Colon (tissue), 2 donors: Measurements from ENCODE around the gene LTBP2.

Experiments
- FAIRE-seq: peaks from 2 replicates; lab custom pipeline; 2012; peaks lifted over from hg19 to GRCh38; lab: Jason Lieb, UNC
- donor health status: control.
- donor health status: control.

The LTBP2 gene

DNA sequence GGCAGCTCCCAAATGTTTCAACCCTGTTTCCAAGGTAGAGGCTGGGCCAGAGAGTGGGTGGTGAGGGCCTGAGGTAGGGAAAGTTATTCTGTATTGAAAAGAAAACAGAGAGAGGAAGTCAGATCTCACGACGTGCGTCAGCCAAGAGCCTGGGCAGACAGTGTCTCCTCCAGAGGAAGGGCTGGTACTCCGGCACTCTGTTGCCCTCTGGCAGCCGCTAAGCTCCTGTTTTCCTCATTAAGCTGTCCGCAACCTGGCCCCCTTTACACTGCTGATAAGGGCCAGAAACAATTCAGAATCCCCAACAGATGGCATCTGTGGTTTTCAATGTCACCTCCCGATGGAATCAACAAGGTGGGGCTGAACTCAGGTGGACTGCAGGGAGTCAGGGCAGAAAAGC, 26.0 kb upstream of the LTBP2 start:
- no peak for FAIRE-seq

DNA sequence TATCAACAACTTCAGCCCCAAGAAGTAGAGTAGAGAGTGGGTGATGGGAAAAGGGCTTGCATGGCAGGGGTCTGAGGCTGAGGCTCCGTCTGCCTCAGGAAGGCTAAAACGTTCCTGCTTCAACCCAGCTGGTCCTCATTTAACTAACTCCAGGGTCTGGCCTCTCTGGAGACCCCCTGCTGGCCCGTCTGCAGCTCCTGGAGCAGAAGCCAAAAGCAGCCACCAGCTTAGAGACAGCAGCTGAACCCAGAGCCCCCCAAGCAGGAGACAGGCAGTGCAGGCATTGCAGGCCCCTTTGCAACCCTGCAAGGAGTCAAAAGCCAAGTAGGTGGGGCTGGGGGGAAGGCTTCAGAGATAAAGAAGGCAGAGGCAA, 25.1 kb upstream of the LTBP2 start:
- FAIRE-seq, result no peak

DNA sequence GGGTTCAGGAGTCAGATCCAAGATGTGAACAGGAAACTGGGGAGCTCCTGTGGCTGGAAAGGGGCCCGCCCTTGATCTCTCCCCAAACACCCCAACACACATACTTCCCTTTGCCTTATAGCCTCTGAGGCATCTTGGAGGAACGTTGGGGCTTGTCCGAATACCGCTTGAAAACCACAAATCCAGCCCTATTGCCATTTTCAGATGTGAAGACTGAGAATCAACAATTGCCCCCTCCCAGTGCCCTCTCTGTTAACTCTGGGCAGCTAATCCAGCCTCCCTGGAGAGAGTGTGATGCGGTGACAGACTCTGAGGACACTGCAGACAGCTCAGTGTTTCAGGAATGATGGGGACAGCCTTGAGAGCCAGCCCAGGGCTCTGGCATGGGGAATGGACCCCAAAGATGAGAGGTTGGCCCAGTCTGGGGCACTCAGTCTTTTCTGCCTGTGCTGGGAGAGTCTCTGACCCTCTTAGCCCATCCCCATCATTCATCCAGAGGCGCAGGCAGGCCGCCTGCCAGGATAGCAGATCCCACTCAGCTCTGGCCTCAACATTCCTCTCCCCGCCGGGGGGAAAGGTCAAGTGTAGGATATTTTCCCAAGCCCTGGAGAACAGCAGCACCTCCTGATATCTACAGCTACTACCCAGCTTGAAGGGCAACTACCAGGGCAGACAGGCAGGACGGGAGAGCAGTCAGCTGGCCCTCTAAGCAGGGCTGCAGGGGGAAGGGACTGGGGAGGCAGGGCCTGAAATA, 24.6 kb upstream of the LTBP2 start:
- FAIRE-seq, result no peak

DNA sequence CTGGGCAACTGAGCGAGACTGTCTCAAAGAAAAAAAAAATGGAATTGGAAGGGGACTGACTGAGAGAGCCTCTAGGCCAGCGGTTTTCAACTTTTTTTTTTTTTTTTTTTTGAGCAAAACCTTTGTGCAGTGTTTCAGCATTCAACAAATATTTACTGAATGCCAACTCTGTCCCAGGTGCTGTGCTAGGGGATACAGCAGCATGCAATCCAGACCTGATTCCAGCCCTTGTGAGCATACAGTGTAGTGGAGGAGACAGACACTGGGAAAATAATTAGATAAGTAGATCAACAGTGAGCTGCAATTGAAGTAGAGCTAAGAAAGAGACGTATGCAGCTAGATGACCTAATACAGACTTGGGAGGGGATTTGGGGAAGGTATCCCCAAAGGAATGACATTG, 23.8 kb upstream of the LTBP2 start:
- FAIRE-seq, result no peak

DNA sequence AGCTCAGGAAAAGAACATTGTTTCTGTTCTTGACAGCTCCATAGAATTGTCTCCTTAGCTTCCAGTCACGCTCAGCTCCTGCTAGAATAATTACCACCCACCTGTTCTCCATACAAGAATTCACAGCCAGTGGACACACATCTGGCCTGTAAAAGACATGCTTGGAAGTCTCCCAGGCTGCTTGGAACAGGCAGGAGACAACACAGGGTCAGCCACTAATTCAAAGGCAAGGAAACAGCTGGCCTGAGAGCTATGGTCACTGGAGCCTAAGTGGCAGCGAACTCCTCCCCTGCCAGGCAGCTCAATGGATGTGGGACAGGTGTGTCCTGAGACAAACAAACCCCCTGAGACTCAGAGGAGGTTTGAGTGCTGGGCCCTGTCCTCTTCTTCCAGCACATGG, 22.9 kb upstream of the LTBP2 start:
- no peak for FAIRE-seq

DNA sequence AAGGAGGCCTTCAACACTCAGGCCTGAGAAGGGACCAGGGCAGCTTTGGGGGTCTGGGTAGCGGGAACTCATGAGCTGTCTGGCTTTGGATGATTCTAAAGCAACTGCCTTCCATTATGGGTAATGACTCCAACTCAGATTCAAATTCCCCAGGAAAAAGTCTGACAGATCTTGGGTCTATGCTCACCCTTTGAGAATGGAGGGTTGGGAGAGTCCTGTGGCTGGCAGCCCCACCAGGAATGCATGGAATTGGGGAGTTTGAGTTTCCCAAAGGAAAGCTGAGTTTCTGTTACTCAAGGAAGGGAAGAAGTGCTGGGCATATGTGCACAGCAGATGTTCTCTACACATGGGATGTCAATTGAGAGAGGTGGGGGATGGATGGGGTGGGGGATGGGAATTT, 22.4 kb upstream of the LTBP2 start:
- FAIRE-seq, result no peak

DNA sequence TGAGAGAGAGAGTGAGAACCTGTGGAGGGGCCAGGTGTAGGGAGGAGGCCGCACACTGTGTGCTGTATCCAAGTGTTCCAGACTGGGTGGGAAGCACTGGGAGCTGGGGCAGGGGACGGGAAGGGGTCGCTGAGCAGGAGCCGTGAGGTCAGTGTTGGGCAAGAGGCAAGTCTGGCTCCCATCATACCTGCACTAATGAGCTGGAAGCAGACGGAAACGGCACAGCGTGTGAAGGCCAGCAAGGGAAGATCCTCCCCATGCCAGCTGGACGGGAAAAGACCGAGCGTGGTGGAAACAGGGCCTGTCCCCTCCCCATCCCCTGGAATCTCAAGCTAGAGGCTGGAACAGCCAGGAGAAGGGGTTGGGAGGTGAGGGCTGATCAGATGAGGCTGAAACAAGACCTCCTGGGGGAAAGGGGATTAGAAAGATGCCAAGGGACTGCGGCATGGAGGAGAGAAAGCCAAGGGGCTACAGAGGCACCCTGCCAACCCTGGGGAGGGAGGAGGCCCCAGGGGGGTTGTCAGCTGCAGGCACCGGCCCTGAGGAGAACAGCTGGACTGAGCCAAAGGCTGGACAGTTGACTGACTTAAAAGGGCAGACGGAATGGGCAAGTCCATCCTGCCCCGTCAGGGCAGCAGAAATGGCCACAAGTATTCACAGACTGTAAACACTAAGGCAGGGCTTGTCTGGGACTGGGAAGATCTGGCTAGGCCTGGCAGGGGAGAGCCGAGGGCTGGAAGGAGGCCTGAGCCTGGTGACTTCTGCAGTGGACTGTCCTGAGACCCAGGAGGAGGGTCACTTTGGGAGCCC, 19.0 kb upstream of the LTBP2 start:
- FAIRE-seq, result no peak

DNA sequence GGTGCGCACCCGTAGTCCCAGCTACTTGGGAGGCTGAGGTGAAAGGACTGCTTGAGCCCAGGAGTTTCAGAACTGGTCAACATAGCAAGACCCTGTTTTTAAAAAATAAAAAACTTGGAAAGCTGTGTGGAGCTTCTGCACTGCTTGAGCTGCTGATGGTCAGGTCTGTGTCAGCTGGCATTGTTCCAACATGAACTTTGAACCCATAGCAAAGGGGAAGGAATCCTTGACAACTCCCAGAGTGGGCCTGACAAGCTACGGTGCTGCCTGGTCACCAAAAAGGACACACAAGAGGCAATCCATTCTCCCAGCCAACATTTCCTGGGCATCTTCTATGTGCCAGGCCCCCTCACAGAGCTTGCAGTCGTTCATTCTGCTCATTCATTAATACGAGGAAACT, 16.4 kb upstream of the LTBP2 start:
- FAIRE-seq, result no peak

DNA sequence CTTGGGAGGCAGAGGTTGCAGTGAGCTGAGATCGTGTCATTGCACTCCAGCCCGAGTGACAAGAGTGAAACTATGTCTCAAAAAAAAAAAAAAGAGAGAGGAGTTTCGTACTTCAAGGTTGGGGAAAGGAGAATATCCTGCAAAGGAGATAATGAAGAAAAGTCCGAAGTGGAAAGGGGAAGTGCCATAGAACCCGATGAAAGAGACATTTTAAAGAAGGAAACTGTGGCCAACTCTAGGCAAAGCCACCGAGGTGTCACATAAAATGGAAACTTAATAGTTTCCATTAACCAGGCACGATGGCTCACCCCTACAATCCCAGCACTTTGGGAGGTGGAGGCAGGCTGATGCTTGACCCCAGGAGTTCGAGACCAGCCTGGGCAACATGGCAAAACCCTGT, 15.0 kb upstream of the LTBP2 start:
- no peak for FAIRE-seq

DNA sequence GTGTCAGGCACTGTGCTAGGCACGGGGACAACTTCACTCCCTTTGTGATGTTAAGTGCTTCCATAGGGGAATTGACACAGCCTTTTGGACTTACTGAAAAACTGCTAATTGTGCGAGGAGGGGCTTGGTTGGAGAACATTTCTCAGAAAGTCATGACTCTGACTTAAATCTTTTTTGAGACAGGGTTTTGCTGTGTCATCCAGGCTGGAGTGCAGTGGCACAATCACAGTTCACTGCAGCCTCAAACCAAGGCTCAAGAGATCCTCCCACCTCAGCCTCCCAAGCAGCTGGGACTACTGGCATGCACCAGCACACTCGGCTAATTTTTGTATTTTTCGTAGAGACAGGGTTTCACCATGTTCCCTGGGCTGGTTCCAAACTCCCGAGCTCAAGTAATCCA, 10.2 kb upstream of the LTBP2 start:
- FAIRE-seq, result no peak

DNA sequence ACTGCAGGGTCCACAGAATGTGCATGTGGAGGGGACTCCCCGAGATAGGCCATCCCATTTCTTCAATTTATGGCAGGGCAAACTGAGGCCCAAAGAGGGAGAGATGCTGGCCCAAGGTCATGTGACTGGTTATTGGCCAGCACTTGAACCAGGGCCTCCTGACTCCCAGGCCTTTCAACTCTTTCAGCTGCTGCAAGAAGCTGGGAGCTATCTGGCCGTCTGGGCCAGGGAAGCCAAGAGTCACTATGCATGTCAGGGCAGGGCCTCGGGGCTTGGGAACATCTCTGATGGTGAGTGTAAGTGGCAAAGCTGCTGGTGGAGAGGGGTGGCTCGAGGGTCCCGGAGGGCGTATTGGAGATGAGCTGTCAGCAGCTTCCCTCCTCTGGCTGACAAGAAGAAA, 9.5 kb upstream of the LTBP2 start:
- no peak for FAIRE-seq

DNA sequence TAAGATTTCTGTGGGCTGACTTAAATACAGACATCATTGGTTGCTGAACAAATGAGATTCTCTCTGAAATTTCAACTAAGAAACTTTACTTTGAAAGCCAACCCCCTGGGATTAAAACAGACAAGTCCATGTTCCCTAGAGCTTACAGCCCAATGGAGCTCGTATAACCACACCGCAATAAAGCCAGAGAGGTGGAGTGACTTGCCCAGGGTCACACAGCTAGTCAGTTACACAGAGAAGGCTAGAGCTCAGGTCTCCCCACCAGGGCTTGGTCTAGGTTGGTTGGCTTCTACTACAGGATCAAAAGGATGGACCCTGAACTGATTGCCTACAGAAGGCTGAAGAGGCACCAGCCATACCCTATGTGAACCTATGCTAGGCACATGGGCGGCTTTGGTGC, 8.9 kb upstream of the LTBP2 start:
- no peak for FAIRE-seq

DNA sequence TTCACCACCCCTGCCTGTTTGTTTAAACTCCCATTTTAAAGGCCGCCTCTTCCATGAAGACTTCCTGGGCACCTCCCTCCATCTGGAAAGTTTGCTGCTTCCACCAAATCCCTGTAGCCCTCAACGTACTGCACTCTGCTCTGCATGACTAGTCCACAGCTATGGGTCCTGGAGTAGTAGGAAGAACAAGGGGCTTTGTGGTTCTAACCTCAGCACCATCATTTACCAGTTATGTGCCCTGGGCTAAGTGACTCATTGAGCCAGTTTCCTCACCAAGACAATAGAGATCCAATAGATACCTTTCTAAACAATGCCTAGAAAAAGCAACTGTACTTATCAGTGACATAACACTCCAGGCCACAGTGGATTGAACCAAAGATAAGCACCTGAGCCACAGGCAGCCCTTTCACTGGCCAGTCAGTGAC, 8.5 kb upstream of the LTBP2 start:
- FAIRE-seq, result no peak

DNA sequence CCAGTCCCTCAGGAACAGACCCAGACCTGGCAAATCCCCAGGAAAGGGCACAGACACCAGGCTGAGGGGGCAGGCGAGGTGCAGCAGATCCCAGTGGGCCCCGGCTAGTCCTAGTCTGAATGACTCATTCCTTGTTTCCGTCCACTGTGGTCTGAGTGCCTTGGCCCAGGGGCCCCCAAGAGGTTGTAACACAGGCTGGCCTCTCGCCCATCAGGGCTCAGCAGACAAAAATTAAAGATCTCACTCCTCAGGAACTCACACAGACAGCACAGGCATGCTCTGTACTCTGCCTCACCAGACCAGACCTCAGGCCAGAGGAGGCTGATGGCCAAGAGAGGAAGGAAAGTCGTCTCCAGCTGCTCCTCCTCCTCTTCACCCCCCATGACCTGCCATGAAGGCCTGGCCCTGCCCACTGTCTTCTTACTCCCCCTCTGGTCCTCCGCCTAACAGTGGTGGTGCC, 7.7 kb upstream of the LTBP2 start:
- FAIRE-seq, result no peak

DNA sequence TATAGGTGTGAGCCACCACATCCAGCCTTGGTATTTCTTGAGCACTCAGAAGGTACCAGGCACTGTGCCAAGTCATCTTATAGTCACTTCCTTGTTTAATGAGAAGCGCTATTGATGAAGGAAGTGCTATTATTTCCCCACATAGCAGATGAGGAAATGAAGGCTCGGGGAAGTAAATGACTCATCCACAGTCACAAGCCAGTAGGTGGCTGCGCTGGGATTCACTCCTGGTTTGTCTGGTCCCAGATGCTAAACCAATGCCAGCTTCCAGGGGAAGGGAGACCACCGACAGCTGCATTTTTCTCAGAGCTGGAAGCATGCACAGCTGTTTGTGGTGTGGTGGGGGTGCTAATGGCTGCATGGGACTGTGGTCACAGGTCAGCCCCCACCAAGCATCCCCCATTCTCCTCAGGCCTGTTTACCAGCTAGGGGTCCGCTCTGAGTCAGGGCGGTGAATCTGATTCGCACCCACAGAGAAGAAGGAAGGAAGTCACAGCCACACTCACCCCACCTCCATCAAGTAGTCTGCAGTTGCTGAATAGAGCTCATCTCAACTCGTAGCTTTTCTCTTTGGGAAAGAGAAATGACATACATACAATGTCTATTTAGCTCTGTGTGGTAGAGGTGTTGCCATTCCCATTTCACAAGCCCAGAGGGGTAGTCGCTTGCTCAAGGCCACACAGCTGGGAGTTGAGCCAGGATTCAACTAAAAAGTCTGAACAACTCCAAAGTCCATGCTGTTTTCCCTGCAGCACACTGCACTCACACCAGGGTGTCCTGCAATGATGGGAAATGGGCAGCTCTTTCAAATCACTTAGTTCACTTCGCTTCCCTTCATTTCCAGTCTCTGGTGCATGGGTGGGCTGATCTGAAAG, 6.3 kb upstream of the LTBP2 start:
- no peak for FAIRE-seq

DNA sequence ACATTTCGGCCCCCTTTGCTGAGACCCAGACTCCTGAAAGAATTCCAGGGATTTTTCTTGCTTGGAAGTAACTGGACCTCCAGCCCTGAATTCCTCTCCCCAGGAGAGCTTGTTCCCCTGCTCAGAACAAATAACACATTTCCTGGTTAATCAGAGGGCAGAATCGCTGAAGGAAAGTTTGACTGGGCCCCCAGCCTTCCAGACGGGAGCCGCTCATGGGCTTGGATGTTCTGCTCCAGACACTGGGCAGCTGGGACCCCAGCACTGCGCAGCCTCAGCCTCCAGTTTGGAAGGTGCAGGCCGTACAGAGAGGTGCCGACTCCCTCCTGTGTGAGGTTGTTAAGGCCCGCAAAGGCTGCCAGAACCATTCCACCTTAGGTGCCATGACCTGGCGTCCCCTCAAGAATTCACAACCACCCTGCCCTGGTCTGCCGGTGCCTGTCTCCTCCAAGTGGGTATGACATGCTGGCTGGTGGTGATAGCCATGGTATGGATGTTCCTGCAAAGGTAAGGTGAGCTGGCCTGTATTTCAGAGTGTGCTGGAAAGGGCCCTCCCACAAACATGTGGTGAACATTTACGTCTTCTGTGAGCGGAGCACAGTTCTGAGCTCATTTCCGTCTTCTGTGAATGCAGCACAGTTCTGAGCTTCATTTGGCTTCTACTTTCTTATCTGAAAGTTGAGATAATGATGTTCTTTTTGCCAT, 5.1 kb upstream of the LTBP2 start:
- FAIRE-seq, result no peak

DNA sequence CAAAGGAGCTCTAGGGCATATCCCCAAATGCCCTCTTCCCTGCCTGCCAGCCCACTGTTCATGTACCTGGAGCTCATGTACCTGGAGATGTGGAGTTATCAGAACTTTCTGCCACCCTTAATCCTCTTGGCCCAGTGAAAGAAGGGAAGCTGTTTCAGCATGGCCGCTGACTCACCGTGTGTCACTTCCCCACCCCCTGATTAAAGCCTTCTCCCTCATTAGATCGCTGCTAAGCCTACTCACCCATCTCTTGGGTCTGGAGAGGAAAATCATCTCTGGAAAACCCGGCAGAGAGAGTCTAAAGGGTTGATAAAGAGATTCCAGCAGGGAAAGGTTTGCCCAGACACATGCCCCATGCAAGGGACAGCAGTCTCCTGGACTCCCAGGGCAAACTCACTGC, 4.5 kb upstream of the LTBP2 start:
- no peak for FAIRE-seq

DNA sequence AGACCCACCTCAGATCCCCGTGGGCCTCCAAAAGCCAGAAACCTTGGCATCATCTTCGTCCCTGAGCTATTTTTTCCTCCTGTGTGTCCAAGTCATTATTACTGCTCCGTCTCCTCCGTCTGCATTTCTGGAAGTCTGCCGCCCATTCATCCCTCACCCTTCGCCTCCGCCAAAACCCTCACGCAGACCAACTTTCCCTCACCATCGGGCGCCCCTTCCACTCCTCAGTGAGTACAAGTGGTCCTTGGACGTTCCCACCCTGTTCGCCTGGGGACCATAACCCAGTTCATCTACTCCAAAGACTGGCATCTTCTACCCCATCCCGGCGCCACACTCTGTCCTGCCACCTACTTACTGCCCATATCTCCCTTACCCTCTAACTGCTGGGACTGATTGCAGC, 3.7 kb upstream of the LTBP2 start:
- FAIRE-seq, result no peak

DNA sequence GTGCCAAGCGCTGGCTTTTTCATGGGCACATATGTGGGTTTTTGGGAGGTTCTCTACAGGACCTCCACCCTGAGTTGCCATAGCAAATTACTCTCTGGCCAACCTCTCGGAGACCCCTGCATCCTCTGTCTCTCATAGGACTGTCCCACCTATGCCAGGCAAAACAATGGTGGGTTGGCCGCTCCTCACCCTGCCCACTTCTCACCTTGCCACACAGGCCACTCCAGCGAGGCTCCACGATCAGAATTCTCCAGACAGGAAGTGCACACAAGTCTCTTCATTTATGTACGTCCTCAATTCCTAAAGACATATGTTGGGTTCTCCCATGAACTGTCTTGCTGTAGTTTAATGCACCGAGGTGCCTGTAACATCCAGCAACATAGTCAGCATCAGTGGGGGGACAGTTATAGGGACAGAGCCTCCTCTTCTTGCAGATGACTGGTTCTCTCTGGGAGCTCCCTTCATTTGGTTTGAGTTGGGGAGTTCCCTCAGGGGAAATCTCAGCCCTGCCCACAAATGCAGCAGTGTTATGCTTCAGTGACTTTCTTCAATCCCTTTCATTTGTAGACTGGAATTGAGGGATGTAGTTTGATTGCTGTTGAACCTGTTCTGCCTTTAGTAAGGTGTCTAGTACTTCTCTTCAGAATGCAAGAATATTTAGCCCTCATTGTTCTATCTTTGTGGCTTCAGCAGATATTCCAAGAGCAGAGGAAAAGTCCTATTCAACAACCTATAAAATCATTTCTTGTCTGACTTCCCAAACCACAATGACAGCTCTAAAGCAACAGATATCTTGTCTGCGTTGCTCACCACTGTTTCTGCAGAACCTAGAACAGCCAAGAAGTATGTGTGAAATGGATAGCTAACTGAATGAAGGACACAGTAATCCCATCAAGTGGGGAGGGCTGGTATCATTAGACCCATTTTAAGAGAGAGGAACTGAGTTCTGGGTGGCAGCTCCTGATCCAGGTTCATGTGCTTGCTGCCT, 2.8 kb upstream of the LTBP2 start:
- FAIRE-seq, result no peak

DNA sequence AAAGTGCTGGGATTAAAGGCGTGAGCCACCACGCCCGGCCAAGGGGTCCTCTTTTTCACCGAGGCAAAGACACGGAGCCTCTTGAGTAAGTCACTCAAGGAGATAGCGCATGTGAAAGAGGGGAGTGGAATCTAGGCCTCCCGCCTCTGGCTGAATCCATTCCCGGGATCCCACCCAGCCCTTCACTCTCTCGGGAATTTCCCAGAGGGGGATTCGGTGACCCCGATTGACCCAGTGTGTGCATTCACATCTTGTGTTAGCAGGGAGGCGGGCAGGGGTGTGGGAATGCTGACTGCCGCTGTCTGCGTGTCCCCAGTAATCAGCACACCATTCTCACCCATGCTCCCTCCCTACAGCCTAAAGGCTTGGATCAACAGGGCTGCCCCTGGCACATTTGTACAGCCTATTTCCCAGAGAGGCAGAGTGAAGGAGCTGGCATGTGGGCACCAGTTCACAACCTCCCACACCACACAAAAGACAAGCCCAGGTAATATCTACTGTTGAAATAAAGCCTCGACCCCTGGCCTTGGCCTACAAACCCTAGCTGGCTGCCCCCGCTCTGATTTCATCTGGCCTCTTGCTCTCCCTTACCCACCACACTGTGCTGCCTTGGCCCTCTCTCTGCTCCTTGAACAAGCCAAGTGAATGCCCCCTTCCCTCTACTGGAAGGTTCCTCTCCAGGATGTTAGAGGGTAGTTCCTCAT, 1.3 kb upstream of the LTBP2 start:
- no peak for FAIRE-seq
